IgD-negative memory B cell (primary cell): ENCODE data around the gene MVB12B. TPM values are rescaled to one million over a fixed set of nuclear protein-coding genes. Genes with fewer than 3 reads are reported as not detected.
"Not testable (repeated sequence)": the region's sequence is repeated elsewhere in the genome, so short reads cannot be mapped to it uniquely, and the experiment has no call there.

Experiments
- H3K27ac Mint-ChIP-seq, 3 donors: one replicate each; pipeline ENCODE4 v1.8.0; 2020 to 2022; ENCODE audit warnings: mild to moderate bottlenecking in 3 of 3, mixed read lengths in 3 of 3, moderate library complexity in 1 of 3
- H3K27me3 Mint-ChIP-seq: one replicate; pipeline ENCODE4 v1.8.0; 2021; ENCODE audit warnings: mixed read lengths
- H3K36me3 Mint-ChIP-seq: one replicate; pipeline ENCODE4 v1.8.0; 2020; ENCODE audit warnings: mild to moderate bottlenecking, mixed read lengths
- H3K4me1 Mint-ChIP-seq, 3 donors: one replicate each; pipeline ENCODE4 v1.8.0; 2020 to 2022; ENCODE audit warnings: mixed read lengths in 3 of 3, mild to moderate bottlenecking in 1 of 3
- H3K4me3 Mint-ChIP-seq, 4 donors: one replicate each; pipeline ENCODE4 v1.8.0; 2020 to 2022; ENCODE audit warnings: mild to moderate bottlenecking in 4 of 4, mixed read lengths in 4 of 4, moderate library complexity in 3 of 4
- H3K9me3 Mint-ChIP-seq, 3 donors: one replicate each; pipeline ENCODE4 v1.8.0; 2020 to 2021; ENCODE audit warnings: mixed read lengths in 3 of 3, mild to moderate bottlenecking in 1 of 3
- polyA plus RNA-seq: library from polyadenylated mRNA; unstranded; fragments of 300-500 nt; fragmentation: Illumina TruSeq; gene quantifications from one replicate; pipeline ENCODE4 v1.2.3, GENCODE V29; 2021

MVB12B gene
- polyA plus RNA-seq, 1 donor from 2014 or later, result 0.93 TPM

GRCh38 chr9:126532951-126533925 is 206.6 kb downstream of the MVB12B start:
- Mint-ChIP-seq H3K4me1 (peaks cover 18 to 28% (median 26%) of the 10 kb centered on the region in 3 donors), H3K27ac (peak overlapping the region; percentile 6 to 70 (median 41)), H3K4me3 (peak overlapping the region; percentile 75 to 91 (median 79))

GRCh38 chr9:126533926-126534310 is 207.3 kb downstream of the MVB12B start:
- peak overlapping the region; percentile 75 to 91 (median 79) for H3K4me3 Mint-ChIP-seq
- no peaks in the 10 kb centered on the region for H3K9me3 Mint-ChIP-seq
- H3K27me3 Mint-ChIP-seq, result peaks cover 1% of the 10 kb centered on the region
- peaks cover 18 to 28% (median 26%) of the 10 kb centered on the region in 3 donors for H3K4me1 Mint-ChIP-seq
- peak overlapping the region; percentile 6 to 70 (median 41) for H3K27ac Mint-ChIP-seq
- no peaks in the 10 kb centered on the region for H3K36me3 Mint-ChIP-seq

More at GRCh38 chr9:126532951-126533925, 206.6 kb downstream of the MVB12B start:
- no peaks in the 10 kb centered on the region for H3K9me3 Mint-ChIP-seq
- H3K27me3 Mint-ChIP-seq, result peaks cover 1% of the 10 kb centered on the region
- no peaks in the 10 kb centered on the region for H3K36me3 Mint-ChIP-seq

- no peaks in the 10 kb centered on the region for H3K9me3 Mint-ChIP-seq
- peaks cover 18 to 28% (median 26%) of the 10 kb centered on the region in 3 donors for H3K4me1 Mint-ChIP-seq
- peak overlapping the region; percentile 75 to 91 (median 79) for H3K4me3 Mint-ChIP-seq
- peaks cover 1% of the 10 kb centered on the region for H3K27me3 Mint-ChIP-seq
- H3K27ac Mint-ChIP-seq, result peak overlapping the region in 1 of 3 donors; percentile 70
- no peaks in the 10 kb centered on the region for H3K36me3 Mint-ChIP-seq
These were observed 208.0 kb downstream of the MVB12B start for GRCh38 chr9:126534431-126535186.

GRCh38 chr9:126536131-126536530 is 209.5 kb downstream of the MVB12B start:
- Mint-ChIP-seq H3K4me1 (peaks cover 18 to 28% (median 26%) of the 10 kb centered on the region in 3 donors), H3K27me3 (peaks cover 1% of the 10 kb centered on the region), H3K9me3 (no peaks in the 10 kb centered on the region), H3K27ac (no peak overlapping the region), H3K36me3 (no peaks in the 10 kb centered on the region), H3K4me3 (no peak overlapping the region)

GRCh38 chr9:126536841-126537465 is 210.3 kb downstream of the MVB12B start:
- no peak overlapping the region for H3K27ac Mint-ChIP-seq
- no peaks in the 10 kb centered on the region for H3K9me3 Mint-ChIP-seq
- no peaks in the 10 kb centered on the region for H3K36me3 Mint-ChIP-seq
- H3K4me1 Mint-ChIP-seq, result peaks cover 18 to 26% (median 25%) of the 10 kb centered on the region in 3 donors
- H3K4me3 Mint-ChIP-seq, result no peak overlapping the region
- H3K27me3 Mint-ChIP-seq, result peaks cover 1% of the 10 kb centered on the region

- peaks cover 9 to 14% (median 11%) of the 10 kb centered on the region in 3 donors for H3K4me1 Mint-ChIP-seq
- H3K27ac Mint-ChIP-seq, result no peak overlapping the region
- H3K36me3 Mint-ChIP-seq, result no peaks in the 10 kb centered on the region
- peaks cover 1% of the 10 kb centered on the region for H3K27me3 Mint-ChIP-seq
- H3K9me3 Mint-ChIP-seq, result no peaks in the 10 kb centered on the region
- H3K4me3 Mint-ChIP-seq, result no peak overlapping the region
These were observed 211.9 kb downstream of the MVB12B start for GRCh38 chr9:126538550-126538949.

- not testable (repeated sequence) for H3K27ac Mint-ChIP-seq, H3K36me3 Mint-ChIP-seq, H3K9me3 Mint-ChIP-seq, H3K27me3 Mint-ChIP-seq, H3K4me3 Mint-ChIP-seq, H3K4me1 Mint-ChIP-seq
These were observed 213.8 kb downstream of the MVB12B start for GRCh38 chr9:126540398-126540797.

GRCh38 chr9:126543490-126543889 is 216.9 kb downstream of the MVB12B start:
- Mint-ChIP-seq H3K4me1 (no peaks in the 10 kb centered on the region), H3K36me3 (no peaks in the 10 kb centered on the region), H3K4me3 (no peak overlapping the region), H3K27ac (no peak overlapping the region), H3K9me3 (peaks cover 0 to 2% (median 0%) of the 10 kb centered on the region in 3 donors), H3K27me3 (no peaks in the 10 kb centered on the region)

GRCh38 chr9:126545106-126545505 is 218.5 kb downstream of the MVB12B start:
- H3K36me3 Mint-ChIP-seq, result no peaks in the 10 kb centered on the region
- no peaks in the 10 kb centered on the region for H3K4me1 Mint-ChIP-seq
- no peaks in the 10 kb centered on the region for H3K27me3 Mint-ChIP-seq
- H3K27ac Mint-ChIP-seq, result peak overlapping the region in 1 of 3 donors; percentile 53
- H3K4me3 Mint-ChIP-seq, result no peak overlapping the region
- H3K9me3 Mint-ChIP-seq, result peaks cover 0 to 2% (median 0%) of the 10 kb centered on the region in 3 donors

- no peak overlapping the region for H3K4me3 Mint-ChIP-seq
- peaks cover 0 to 2% (median 0%) of the 10 kb centered on the region in 3 donors for H3K9me3 Mint-ChIP-seq
- H3K36me3 Mint-ChIP-seq, result no peaks in the 10 kb centered on the region
- H3K4me1 Mint-ChIP-seq, result no peaks in the 10 kb centered on the region
- no peaks in the 10 kb centered on the region for H3K27me3 Mint-ChIP-seq
- H3K27ac Mint-ChIP-seq, result no peak overlapping the region
These were observed 219.4 kb downstream of the MVB12B start for GRCh38 chr9:126546036-126546435.

GRCh38 chr9:126548312-126548711 is 221.7 kb downstream of the MVB12B start:
- H3K4me3 Mint-ChIP-seq, result no peak overlapping the region
- peaks cover 0 to 2% (median 0%) of the 10 kb centered on the region in 3 donors for H3K9me3 Mint-ChIP-seq
- H3K36me3 Mint-ChIP-seq, result no peaks in the 10 kb centered on the region
- H3K27ac Mint-ChIP-seq, result no peak overlapping the region
- no peaks in the 10 kb centered on the region for H3K27me3 Mint-ChIP-seq
- no peaks in the 10 kb centered on the region for H3K4me1 Mint-ChIP-seq

- Mint-ChIP-seq H3K4me1 (no peaks in the 10 kb centered on the region), H3K36me3 (no peaks in the 10 kb centered on the region), H3K27ac (no peak overlapping the region), H3K4me3 (no peak overlapping the region), H3K27me3 (no peaks in the 10 kb centered on the region), H3K9me3 (peaks cover 0 to 2% (median 0%) of the 10 kb centered on the region in 3 donors)
These were observed 222.8 kb downstream of the MVB12B start for GRCh38 chr9:126549246-126550006.

GRCh38 chr9:126550891-126551351 is 224.3 kb downstream of the MVB12B start:
- Mint-ChIP-seq H3K27ac (no peak overlapping the region), H3K27me3 (no peaks in the 10 kb centered on the region), H3K9me3 (peaks cover 0 to 2% (median 0%) of the 10 kb centered on the region in 3 donors), H3K4me1 (no peaks in the 10 kb centered on the region), H3K36me3 (no peaks in the 10 kb centered on the region), H3K4me3 (no peak overlapping the region)

GRCh38 chr9:126551812-126552211 is 225.2 kb downstream of the MVB12B start:
- no peaks in the 10 kb centered on the region for H3K36me3 Mint-ChIP-seq
- no peaks in the 10 kb centered on the region for H3K4me1 Mint-ChIP-seq
- no peak overlapping the region for H3K27ac Mint-ChIP-seq
- H3K27me3 Mint-ChIP-seq, result no peaks in the 10 kb centered on the region
- H3K9me3 Mint-ChIP-seq, result no peaks in the 10 kb centered on the region
- no peak overlapping the region for H3K4me3 Mint-ChIP-seq
